ENCODE measurements around the gene VPREB1.
"Not testable (repeated sequence)": the region's sequence is repeated elsewhere in the genome, so short reads cannot be mapped to it uniquely, and the experiment has no call there.

VPREB1 gene

GRCh38 chr22:22258597-22259415 is 14.2 kb downstream of the VPREB1 start:
- not testable (repeated sequence) for DNase-seq, H3K9me3 Mint-ChIP-seq, H3K27ac Mint-ChIP-seq, H3K27me3 Mint-ChIP-seq, H3K4me1 Mint-ChIP-seq, ATAC-seq, H3K4me3 Mint-ChIP-seq

- ATAC-seq, H3K4me3 Mint-ChIP-seq, H3K9me3 Mint-ChIP-seq, H3K4me1 Mint-ChIP-seq, H3K27me3 Mint-ChIP-seq, H3K27ac Mint-ChIP-seq, DNase-seq: not testable (repeated sequence)
These were observed 15.6 kb downstream of the VPREB1 start for GRCh38 chr22:22260169-22260568.

- H3K4me3 Mint-ChIP-seq, H3K27me3 Mint-ChIP-seq, ATAC-seq, H3K4me1 Mint-ChIP-seq, H3K27ac Mint-ChIP-seq, DNase-seq, H3K9me3 Mint-ChIP-seq: not testable (repeated sequence)
These were observed 16.0 kb downstream of the VPREB1 start for GRCh38 chr22:22260586-22260985.

- H3K4me1 Mint-ChIP-seq, H3K4me3 Mint-ChIP-seq, H3K9me3 Mint-ChIP-seq, H3K27me3 Mint-ChIP-seq, DNase-seq, ATAC-seq: not testable (repeated sequence)
- H3K27ac Mint-ChIP-seq: peak overlapping the region in 1 of 2 donors; percentile 19
These were observed 17.9 kb downstream of the VPREB1 start for GRCh38 chr22:22262332-22263074.

- H3K4me1 Mint-ChIP-seq, DNase-seq, H3K27me3 Mint-ChIP-seq, H3K27ac Mint-ChIP-seq, H3K9me3 Mint-ChIP-seq, H3K4me3 Mint-ChIP-seq, ATAC-seq: not testable (repeated sequence)
These were observed 19.2 kb downstream of the VPREB1 start for GRCh38 chr22:22263823-22264222.

- H3K27me3 Mint-ChIP-seq, DNase-seq, ATAC-seq, H3K9me3 Mint-ChIP-seq, H3K4me3 Mint-ChIP-seq, H3K4me1 Mint-ChIP-seq, H3K27ac Mint-ChIP-seq: not testable (repeated sequence)
These were observed 25.6 kb downstream of the VPREB1 start for GRCh38 chr22:22270036-22270676.

GRCh38 chr22:22277423-22277822 is 32.8 kb downstream of the VPREB1 start:
- not testable (repeated sequence) for H3K4me3 Mint-ChIP-seq, H3K9me3 Mint-ChIP-seq, H3K27me3 Mint-ChIP-seq, DNase-seq, H3K27ac Mint-ChIP-seq, ATAC-seq, H3K4me1 Mint-ChIP-seq

GRCh38 chr22:22284962-22285756 is 40.6 kb downstream of the VPREB1 start:
- DNase-seq, H3K27ac Mint-ChIP-seq, ATAC-seq, H3K9me3 Mint-ChIP-seq, H3K4me3 Mint-ChIP-seq, H3K27me3 Mint-ChIP-seq, H3K4me1 Mint-ChIP-seq: not testable (repeated sequence)

- not testable (repeated sequence) for H3K27ac Mint-ChIP-seq, H3K27me3 Mint-ChIP-seq, DNase-seq, ATAC-seq, H3K4me1 Mint-ChIP-seq, H3K4me3 Mint-ChIP-seq, H3K9me3 Mint-ChIP-seq
These were observed 42.0 kb downstream of the VPREB1 start for GRCh38 chr22:22286390-22287105.

- not testable (repeated sequence) for H3K27ac Mint-ChIP-seq, H3K4me1 Mint-ChIP-seq, H3K27me3 Mint-ChIP-seq, H3K9me3 Mint-ChIP-seq, ATAC-seq, DNase-seq, H3K4me3 Mint-ChIP-seq
These were observed 42.6 kb downstream of the VPREB1 start for GRCh38 chr22:22287106-22287626.

GRCh38 chr22:22289666-22290065 is 45.1 kb downstream of the VPREB1 start:
- not testable (repeated sequence) for H3K9me3 Mint-ChIP-seq, H3K4me3 Mint-ChIP-seq, H3K4me1 Mint-ChIP-seq, H3K27me3 Mint-ChIP-seq, ATAC-seq, DNase-seq
- H3K27ac Mint-ChIP-seq: peak overlapping the region in 1 of 2 donors; percentile 88

- not testable (repeated sequence) for H3K27me3 Mint-ChIP-seq, H3K4me1 Mint-ChIP-seq, H3K4me3 Mint-ChIP-seq, H3K27ac Mint-ChIP-seq, H3K9me3 Mint-ChIP-seq, DNase-seq, ATAC-seq
These were observed 46.7 kb downstream of the VPREB1 start for GRCh38 chr22:22291129-22291806.

- not testable (repeated sequence) for ATAC-seq, H3K27ac Mint-ChIP-seq, H3K9me3 Mint-ChIP-seq, H3K4me1 Mint-ChIP-seq, DNase-seq, H3K4me3 Mint-ChIP-seq, H3K27me3 Mint-ChIP-seq
These were observed 48.1 kb downstream of the VPREB1 start for GRCh38 chr22:22292656-22293055.

GRCh38 chr22:22293436-22293835 is 48.9 kb downstream of the VPREB1 start:
- not testable (repeated sequence) for H3K27me3 Mint-ChIP-seq, DNase-seq, H3K4me1 Mint-ChIP-seq, H3K4me3 Mint-ChIP-seq, ATAC-seq, H3K9me3 Mint-ChIP-seq
- H3K27ac Mint-ChIP-seq: peak overlapping the region; percentile 9 to 81

Measured in stimulated activated naive CD8-positive, alpha-beta T cell treated with anti-CD3 and anti-CD28 coated beads, Interleukin-15, amount 100 ng/mL, for 72 hours (primary cell).